GM12878 (cell line): ENCODE data around the gene TNFSF12. TPM values are rescaled to one million over a fixed set of nuclear protein-coding genes. Genes with fewer than 3 reads are reported as not detected.

Experiments
- ATF7 ChIP-seq: fragments of 450-650 bp; IDR thresholded peaks from 2 replicates; pipeline ENCODE4 v1.6.1; 2016; ENCODE audit warnings: low read depth, mild to moderate bottlenecking
- BCL3 ChIP-seq: IDR thresholded peaks from 2 replicates; pipeline ENCODE4 v1.6.1; 2011; ENCODE audit warnings: borderline replicate concordance, low read depth, mild to moderate bottlenecking, moderate library complexity, low read length; ENCODE audit not compliant: insufficient read depth, poor library complexity, severe bottlenecking
- BHLHE40 ChIP-seq, 2 experiments: fragments of 450-650 bp in 1 of 2; IDR thresholded peaks; 2 replicates each; pipeline ENCODE4 v1.6.1; 2011 to 2017; ENCODE audit warnings: low read depth in 2 of 2, borderline replicate concordance in 1 of 2, improper control_type of control experiment in 1 of 2, low read length in 1 of 2, mild to moderate bottlenecking in 1 of 2
- CBX5 ChIP-seq: sonication (generic); IDR thresholded peaks from 2 replicates; pipeline ENCODE4 v1.6.1; 2016; ENCODE audit warnings: low read depth, moderate library complexity, mild to moderate bottlenecking, inconsistent platforms
- CEBPB ChIP-seq, 2 experiments: fragments of 150-350 bp in 1 of 2; IDR thresholded peaks; 2 replicates each; pipeline ENCODE4 v1.6.1; 2012 to 2014; ENCODE audit warnings: low read depth in 2 of 2, low read length in 2 of 2, borderline replicate concordance in 1 of 2, inconsistent platforms in 1 of 2
- DPF2 ChIP-seq: fragments of 450-650 bp; IDR thresholded peaks from 2 replicates; pipeline ENCODE4 v1.6.1; 2017; ENCODE audit warnings: mild to moderate bottlenecking
- FOXM1 ChIP-seq: IDR thresholded peaks from 2 replicates; pipeline ENCODE4 v1.6.1; 2012; ENCODE audit warnings: low read depth, mild to moderate bottlenecking, inconsistent platforms, low read length, moderate library complexity
- HCFC1 ChIP-seq: fragments of 150-350 bp; IDR thresholded peaks from 2 replicates; pipeline ENCODE4 v1.6.1; 2014; ENCODE audit warnings: low read length
- JUND ChIP-seq: IDR thresholded peaks from 2 replicates; pipeline ENCODE4 v1.6.1; 2012; ENCODE audit warnings: low read depth, mild to moderate bottlenecking, low read length, improper control_type of control experiment, moderate library complexity
- MEF2A ChIP-seq: IDR thresholded peaks from 2 replicates; pipeline ENCODE4 v1.6.1; 2011; ENCODE audit warnings: low read depth, mild to moderate bottlenecking, low read length, moderate library complexity; ENCODE audit not compliant: insufficient read depth
- REST ChIP-seq: IDR thresholded peaks from 2 replicates; pipeline ENCODE4 v1.6.1; 2012; ENCODE audit warnings: mild to moderate bottlenecking, low read depth, low read length
- RFX5 ChIP-seq: IDR thresholded peaks from 2 replicates; pipeline ENCODE4 v1.6.1; 2011; ENCODE audit warnings: low read depth, low read length, improper control_type of control experiment
- SMC3 ChIP-seq: IDR thresholded peaks from 2 replicates; pipeline ENCODE4 v1.6.1; 2011; ENCODE audit warnings: low read length, improper control_type of control experiment, borderline replicate concordance
- ZNF24 ChIP-seq: fragments of 450-650 bp; IDR thresholded peaks from 2 replicates; pipeline ENCODE4 v1.6.1; 2017; ENCODE audit warnings: antibody characterized with exemption, mild to moderate bottlenecking
- ZNF622 ChIP-seq: fragments of 450-650 bp; IDR thresholded peaks from 2 replicates; pipeline ENCODE4 v1.6.1; 2017; ENCODE audit warnings: mild to moderate bottlenecking, inconsistent platforms
- ZNF687 ChIP-seq: fragments of 450-650 bp; IDR thresholded peaks from 2 replicates; pipeline ENCODE4 v1.6.1; 2017; ENCODE audit warnings: mild to moderate bottlenecking, moderate library complexity
- polyA plus RNA-seq, 11 experiments: library from polyadenylated mRNA; depleted of rRNA in 4 of 11; unstranded in 6 of 11; stranded (reverse) in 5 of 11; fragments of >200 nt; fragmentation: Nextera tagmentation in 4 of 11; fragmentation: Illumina TruSeq in 1 of 11; extraction: Ambion mirVana in 4 of 11; extraction: Trizol in 1 of 11; gene quantifications; 1 replicate in 1 of 11; 2 replicates in 10 of 11; pipeline versions ENCODE4 v1.2.1 to v1.2.3, GENCODE V29; 2011 to 2016; ENCODE audit warnings: inconsistent platforms in 2 of 11, missing spikeins in 2 of 11, low read depth in 1 of 11
- total RNA-seq, 4 experiments: library from RNA; depleted of rRNA in 3 of 4; stranded (reverse); fragments of >200 nt in 3 of 4; fragmentation: Illumina TruSeq in 1 of 4; extraction: Trizol in 1 of 4; gene quantifications; 2 replicates each; pipeline versions ENCODE4 v1.2.1 to v1.2.3, GENCODE V29; 2013 to 2021
- TF ChIP-seq, protein P1 (sequence below): IDR thresholded peaks from 2 replicates; pipeline ENCODE4 v1.6.1; 2011; ENCODE audit warnings: mild to moderate bottlenecking, low read depth, low read length, moderate library complexity; ENCODE audit not compliant: insufficient replicate concordance

The TNFSF12 gene
- total and polyA plus RNA-seq, 10 of the 15 experiments (the other 5 are each of a cell fraction or from before 2014, with no cell fraction given): 0.32 to 7.0 (median 2.6) TPM

- TF ChIP-seq REST (no peak), CBX5 (no peak), JUND (no peak), BCL3 (no peak), MEF2A (no peak), ZNF687 (peak; percentile 85; the same call in 1 of the 2 replicates), CEBPB (IDR thresholded peaks at IDR 0.05; ENCODE audit: borderline replicate concordance in 1 of 2, low read depth in 2 of 2, low read length in 2 of 2) (no peak), ZNF24 (no peak), BHLHE40 (IDR thresholded peaks at IDR 0.05; ENCODE audit: borderline replicate concordance in 1 of 2, low read depth in 2 of 2, low read length in 1 of 2) (peak; percentile 77 to 78; a peak in 3 of 4 replicates), HCFC1 (no peak), ZNF622 (no peak), FOXM1 (0 out of 2 replicates have a peak, but pooled peaks have one; percentile 18), RFX5 (no peak), DPF2 (peak; percentile 71; the same call in 1 of the 2 replicates), SMC3 (no peak), ATF7 (peak; percentile 63)
- TF ChIP-seq, protein P1, sequence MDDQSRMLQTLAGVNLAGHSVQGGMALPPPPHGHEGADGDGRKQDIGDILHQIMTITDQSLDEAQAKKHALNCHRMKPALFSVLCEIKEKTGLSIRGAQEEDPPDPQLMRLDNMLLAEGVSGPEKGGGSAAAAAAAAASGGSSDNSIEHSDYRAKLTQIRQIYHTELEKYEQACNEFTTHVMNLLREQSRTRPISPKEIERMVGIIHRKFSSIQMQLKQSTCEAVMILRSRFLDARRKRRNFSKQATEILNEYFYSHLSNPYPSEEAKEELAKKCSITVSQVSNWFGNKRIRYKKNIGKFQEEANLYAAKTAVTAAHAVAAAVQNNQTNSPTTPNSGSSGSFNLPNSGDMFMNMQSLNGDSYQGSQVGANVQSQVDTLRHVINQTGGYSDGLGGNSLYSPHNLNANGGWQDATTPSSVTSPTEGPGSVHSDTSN: no peak
Observed at GRCh38 chr17:7552621-7553051, 3.8 kb downstream of the TNFSF12 start (continued).
